Measurements from ENCODE around the gene SH3BGR. TPM values are rescaled to one million over a fixed set of nuclear protein-coding genes. Genes with fewer than 3 reads are reported as not detected.

The SH3BGR gene
- total RNA-seq, 1 donor from 2014 or later, result 58.5 TPM

DNA sequence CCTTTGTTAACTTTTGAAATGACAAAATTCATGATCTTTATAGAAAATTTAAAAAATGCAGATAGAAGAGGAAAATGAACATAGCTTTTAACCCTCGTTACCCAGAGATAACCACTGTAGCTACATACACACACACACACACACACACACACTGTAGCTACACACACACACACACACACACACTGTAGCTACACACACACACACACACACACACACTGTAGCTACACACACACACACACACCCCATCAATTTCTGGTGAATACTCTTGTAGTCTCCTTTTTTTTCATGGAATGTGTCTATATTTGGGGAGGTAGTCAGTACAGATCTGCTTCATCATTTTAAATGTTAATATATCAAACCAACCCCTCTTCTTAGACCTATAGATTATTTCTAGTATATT is 58.5 kb downstream of the SH3BGR start:
- Histone ChIP-seq H3K27me3 (ENCODE audit: control insufficient read depth in 3 of 3, insufficient read depth in 3 of 3, low read length in 3 of 3) (no peaks in the 10 kb centered on the region), H3K9ac (ENCODE audit: low read depth in 1 of 3, low read length in 3 of 3) (no peak overlapping the region), H3K4me3 (ENCODE audit: low read length in 3 of 3) (no peak overlapping the region), H3K9me3 (ENCODE audit: control insufficient read depth in 3 of 3, low read length in 3 of 3) (no peaks in the 10 kb centered on the region), H3K4me1 (ENCODE audit: control insufficient read depth in 3 of 3, insufficient read depth in 3 of 3, low read length in 3 of 3) (no peaks in the 10 kb centered on the region), H3K27ac (ENCODE audit: low read depth, low read length) (no peak overlapping the region), H3K36me3 (ENCODE audit: control insufficient read depth in 3 of 3, insufficient read depth in 3 of 3, low read length in 3 of 3) (peaks cover 0 to 7% (median 4%) of the 10 kb centered on the region in 3 donors)

DNA sequence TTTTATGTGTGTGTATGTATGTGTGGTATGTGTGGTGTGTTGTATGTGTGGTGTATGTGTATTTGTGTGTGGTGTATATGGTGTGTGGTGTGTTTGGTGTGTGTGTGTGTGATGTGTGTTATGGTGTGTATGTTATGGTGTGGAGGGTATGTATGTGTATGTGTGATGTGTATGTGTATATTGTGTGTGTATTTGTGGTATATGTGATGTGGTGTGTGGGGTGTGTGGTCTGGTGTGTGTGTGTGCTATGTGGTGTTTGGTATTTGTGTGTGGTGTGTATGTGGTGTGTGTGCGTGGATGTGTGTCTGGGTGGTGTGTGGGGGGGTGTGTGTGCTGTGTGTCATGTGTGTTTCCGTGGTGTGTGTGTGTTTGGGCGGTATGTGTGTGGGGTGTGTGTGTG is 59.3 kb downstream of the SH3BGR start:
- Histone ChIP-seq H3K9ac (ENCODE audit: low read depth in 1 of 3, low read length in 3 of 3) (no peak overlapping the region), H3K4me3 (ENCODE audit: low read length in 3 of 3) (no peak overlapping the region), H3K27me3 (ENCODE audit: control insufficient read depth in 3 of 3, insufficient read depth in 3 of 3, low read length in 3 of 3) (no peaks in the 10 kb centered on the region), H3K9me3 (ENCODE audit: control insufficient read depth in 3 of 3, low read length in 3 of 3) (no peaks in the 10 kb centered on the region), H3K4me1 (ENCODE audit: control insufficient read depth in 3 of 3, insufficient read depth in 3 of 3, low read length in 3 of 3) (no peaks in the 10 kb centered on the region), H3K36me3 (ENCODE audit: control insufficient read depth in 3 of 3, insufficient read depth in 3 of 3, low read length in 3 of 3) (peaks cover 4 to 16% (median 13%) of the 10 kb centered on the region in 3 donors), H3K27ac (ENCODE audit: low read depth, low read length) (no peak overlapping the region)

DNA sequence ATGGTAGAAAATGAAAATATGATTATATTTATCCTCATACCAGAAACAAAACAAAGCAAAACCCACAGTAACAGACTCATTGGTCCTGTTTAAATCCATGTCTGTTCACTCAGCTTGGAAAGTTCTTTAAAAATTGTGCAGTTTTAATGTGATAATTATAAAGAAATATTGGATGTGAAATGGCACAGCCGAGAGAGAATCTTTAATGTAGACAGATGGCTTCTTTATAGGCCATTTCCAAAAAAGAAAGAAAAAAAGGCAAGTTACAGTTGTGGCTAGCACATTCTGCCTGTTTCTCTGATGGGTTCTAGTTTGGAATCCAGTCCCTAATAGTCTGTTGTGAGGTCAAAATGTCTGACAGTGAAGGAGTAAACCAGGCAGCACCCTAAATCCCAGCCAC is 62.0 kb downstream of the SH3BGR start:
- Histone ChIP-seq H3K9ac (ENCODE audit: low read depth in 1 of 3, low read length in 3 of 3) (no peak overlapping the region), H3K27me3 (ENCODE audit: control insufficient read depth in 3 of 3, insufficient read depth in 3 of 3, low read length in 3 of 3) (no peaks in the 10 kb centered on the region), H3K9me3 (ENCODE audit: control insufficient read depth in 3 of 3, low read length in 3 of 3) (no peaks in the 10 kb centered on the region), H3K4me1 (ENCODE audit: control insufficient read depth in 3 of 3, insufficient read depth in 3 of 3, low read length in 3 of 3) (peaks cover 0 to 4% (median 0%) of the 10 kb centered on the region in 3 donors), H3K4me3 (ENCODE audit: low read length in 3 of 3) (no peak overlapping the region), H3K36me3 (ENCODE audit: control insufficient read depth in 3 of 3, insufficient read depth in 3 of 3, low read length in 3 of 3) (peaks cover 4 to 15% (median 14%) of the 10 kb centered on the region in 3 donors), H3K27ac (ENCODE audit: low read depth, low read length) (no peak overlapping the region)

DNA sequence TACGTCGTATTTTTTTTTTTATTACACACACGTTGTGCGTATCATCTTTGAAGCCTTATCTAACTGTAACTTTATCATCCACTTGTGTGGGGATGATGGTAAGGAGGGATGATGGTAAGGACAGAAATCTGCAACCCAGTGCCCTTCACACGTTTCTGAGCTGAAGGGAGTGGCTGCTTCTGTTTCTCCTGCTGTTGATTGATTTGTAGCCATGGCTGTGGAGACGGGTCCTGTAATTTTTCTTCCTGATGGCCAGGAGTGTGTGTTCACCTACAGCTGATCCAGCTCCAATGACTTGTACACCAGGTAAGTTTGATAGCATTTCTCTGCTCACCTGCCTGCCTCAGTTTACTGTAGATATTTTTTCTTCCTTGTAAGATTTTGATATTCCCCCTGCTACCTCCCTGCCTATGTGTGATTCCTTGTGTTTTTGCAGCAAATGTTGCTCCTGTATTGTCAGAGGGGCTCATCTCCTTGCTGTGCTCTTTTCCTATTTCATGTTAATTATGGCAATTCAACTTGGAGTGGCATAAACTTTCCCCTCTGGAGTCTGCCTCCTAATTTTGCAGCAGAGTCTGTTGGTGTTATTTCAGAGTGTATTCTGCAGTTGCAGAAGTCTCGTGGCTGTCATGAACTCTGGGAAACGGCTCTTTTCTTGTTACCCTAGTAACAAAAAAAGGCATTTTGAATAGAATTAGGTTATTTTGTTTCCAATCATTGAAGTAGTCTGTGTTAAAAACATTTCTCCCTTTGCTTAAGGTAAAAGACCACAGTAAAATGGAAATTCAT is 64.1 kb downstream of the SH3BGR start:
- Histone ChIP-seq H3K4me1 (ENCODE audit: control insufficient read depth in 3 of 3, insufficient read depth in 3 of 3, low read length in 3 of 3) (peaks cover 8 to 9% (median 8%) of the 10 kb centered on the region in 3 donors), H3K4me3 (ENCODE audit: low read length in 3 of 3) (no peak overlapping the region), H3K36me3 (ENCODE audit: control insufficient read depth in 3 of 3, insufficient read depth in 3 of 3, low read length in 3 of 3) (peaks cover 4 to 12% (median 11%) of the 10 kb centered on the region in 3 donors), H3K27ac (ENCODE audit: low read depth, low read length) (no peak overlapping the region), H3K27me3 (ENCODE audit: control insufficient read depth in 3 of 3, insufficient read depth in 3 of 3, low read length in 3 of 3) (no peaks in the 10 kb centered on the region), H3K9me3 (ENCODE audit: control insufficient read depth in 3 of 3, low read length in 3 of 3) (no peaks in the 10 kb centered on the region), H3K9ac (ENCODE audit: low read depth in 1 of 3, low read length in 3 of 3) (no peak overlapping the region)

DNA sequence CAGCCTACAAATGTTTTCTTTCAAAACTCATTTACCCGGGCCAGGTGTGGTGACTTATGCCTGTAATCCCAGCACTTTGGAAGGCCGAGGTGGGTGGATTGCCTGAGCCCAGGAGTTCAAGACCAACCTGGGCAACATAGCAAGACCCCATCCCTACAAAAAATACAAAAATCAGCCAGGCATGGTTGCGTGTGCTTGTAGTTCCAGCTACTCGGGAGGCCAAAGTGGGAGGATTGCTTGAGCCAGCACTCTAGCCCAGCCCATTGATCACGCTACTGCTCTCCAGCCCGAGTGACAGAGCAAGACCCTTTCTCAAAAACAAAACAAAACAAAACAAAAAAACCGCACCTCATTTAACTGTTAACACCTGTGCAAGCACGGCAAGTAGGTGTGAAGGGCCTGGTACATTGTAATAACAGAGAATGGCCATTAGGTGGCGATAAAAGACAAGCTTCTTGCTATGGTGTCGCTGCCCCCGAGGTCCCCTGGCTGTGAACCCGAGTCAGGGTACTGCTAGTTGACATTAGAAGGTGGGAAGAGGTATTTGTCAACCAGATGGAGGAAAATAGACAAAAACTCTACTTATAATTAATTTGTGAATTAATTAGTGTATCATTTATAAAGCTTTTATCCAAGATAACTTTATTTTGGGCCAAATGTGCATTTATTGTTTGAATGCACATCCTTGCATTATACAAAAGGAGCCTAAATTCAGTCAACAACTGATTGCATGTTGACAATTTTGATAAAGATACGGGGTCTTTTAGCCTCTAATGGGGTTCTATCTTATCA is 66.5 kb downstream of the SH3BGR start:
- peaks cover 12 to 15% (median 12%) of the 10 kb centered on the region in 3 donors for H3K4me1 ChIP-seq (ENCODE audit: control insufficient read depth in 3 of 3, insufficient read depth in 3 of 3, low read length in 3 of 3)

DNA sequence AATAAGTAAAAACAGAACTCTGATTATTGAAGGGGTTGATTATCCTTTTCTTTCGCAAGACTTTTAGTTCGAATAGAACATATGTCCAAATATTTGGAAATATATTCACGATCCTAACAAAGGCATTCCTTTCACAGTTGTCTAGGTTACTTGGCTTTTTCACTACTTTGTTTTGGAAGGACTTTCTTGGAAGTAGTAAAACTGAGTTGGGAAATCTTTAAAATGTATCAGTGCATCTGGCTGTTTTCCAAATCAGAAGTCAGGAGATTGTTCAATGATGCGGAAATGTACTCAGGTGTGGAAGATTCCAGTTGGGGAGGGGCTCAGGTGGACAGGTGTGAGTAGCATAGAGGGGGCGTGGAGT is 67.1 kb downstream of the SH3BGR start:
- H3K27ac ChIP-seq (ENCODE audit: low read depth, low read length), result no peak overlapping the region

More for the DNA sequence above, 66.5 kb downstream of the SH3BGR start:
- Histone ChIP-seq H3K9me3 (ENCODE audit: control insufficient read depth in 3 of 3, low read length in 3 of 3) (no peaks in the 10 kb centered on the region), H3K4me3 (ENCODE audit: low read length in 3 of 3) (no peak overlapping the region), H3K9ac (ENCODE audit: low read depth in 1 of 3, low read length in 3 of 3) (peak overlapping the region in 1 of 3 donors; percentile 16), H3K27me3 (ENCODE audit: control insufficient read depth in 3 of 3, insufficient read depth in 3 of 3, low read length in 3 of 3) (no peaks in the 10 kb centered on the region), H3K27ac (ENCODE audit: low read depth, low read length) (no peak overlapping the region), H3K36me3 (ENCODE audit: control insufficient read depth in 3 of 3, insufficient read depth in 3 of 3, low read length in 3 of 3) (peaks cover 4 to 11% (median 8%) of the 10 kb centered on the region in 3 donors)

DNA sequence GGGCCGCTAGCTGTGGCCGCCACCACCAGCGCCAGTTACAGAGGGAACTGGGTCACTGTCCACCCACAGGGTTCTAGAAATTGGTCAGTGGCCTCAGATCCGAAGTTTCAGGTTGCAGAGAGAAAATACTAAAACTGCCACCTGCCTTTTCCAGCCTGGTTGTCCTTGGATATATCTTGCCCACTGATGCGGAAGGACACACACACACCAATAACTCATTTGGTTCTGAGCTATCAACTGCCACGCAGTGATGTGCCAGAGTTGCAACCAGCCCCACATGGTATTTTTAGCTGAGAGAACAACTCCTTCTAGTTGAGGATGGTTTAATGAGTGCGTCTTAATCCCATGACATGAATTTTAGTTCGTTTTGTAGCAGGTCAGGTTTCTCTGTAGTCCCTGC is 68.1 kb downstream of the SH3BGR start:
- Histone ChIP-seq H3K4me1 (ENCODE audit: control insufficient read depth in 3 of 3, insufficient read depth in 3 of 3, low read length in 3 of 3) (peaks cover 20 to 25% (median 23%) of the 10 kb centered on the region in 3 donors), H3K9ac (ENCODE audit: low read depth in 1 of 3, low read length in 3 of 3) (no peak overlapping the region), H3K4me3 (ENCODE audit: low read length in 3 of 3) (no peak overlapping the region), H3K27me3 (ENCODE audit: control insufficient read depth in 3 of 3, insufficient read depth in 3 of 3, low read length in 3 of 3) (no peaks in the 10 kb centered on the region), H3K36me3 (ENCODE audit: control insufficient read depth in 3 of 3, insufficient read depth in 3 of 3, low read length in 3 of 3) (peaks cover 4 to 11% (median 8%) of the 10 kb centered on the region in 3 donors), H3K9me3 (ENCODE audit: control insufficient read depth in 3 of 3, low read length in 3 of 3) (no peaks in the 10 kb centered on the region), H3K27ac (ENCODE audit: low read depth, low read length) (no peak overlapping the region)

More for the DNA sequence above, 67.1 kb downstream of the SH3BGR start:
- no peaks in the 10 kb centered on the region for H3K27me3 ChIP-seq (ENCODE audit: control insufficient read depth in 3 of 3, insufficient read depth in 3 of 3, low read length in 3 of 3)
- H3K4me1 ChIP-seq (ENCODE audit: control insufficient read depth in 3 of 3, insufficient read depth in 3 of 3, low read length in 3 of 3), result peaks cover 14 to 21% (median 18%) of the 10 kb centered on the region in 3 donors
- peak overlapping the region in 1 of 3 donors; percentile 16 for H3K9ac ChIP-seq (ENCODE audit: low read depth in 1 of 3, low read length in 3 of 3)
- H3K4me3 ChIP-seq (ENCODE audit: low read length in 3 of 3), result no peak overlapping the region
- no peaks in the 10 kb centered on the region for H3K9me3 ChIP-seq (ENCODE audit: control insufficient read depth in 3 of 3, low read length in 3 of 3)
- H3K36me3 ChIP-seq (ENCODE audit: control insufficient read depth in 3 of 3, insufficient read depth in 3 of 3, low read length in 3 of 3), result peaks cover 4 to 11% (median 8%) of the 10 kb centered on the region in 3 donors

DNA sequence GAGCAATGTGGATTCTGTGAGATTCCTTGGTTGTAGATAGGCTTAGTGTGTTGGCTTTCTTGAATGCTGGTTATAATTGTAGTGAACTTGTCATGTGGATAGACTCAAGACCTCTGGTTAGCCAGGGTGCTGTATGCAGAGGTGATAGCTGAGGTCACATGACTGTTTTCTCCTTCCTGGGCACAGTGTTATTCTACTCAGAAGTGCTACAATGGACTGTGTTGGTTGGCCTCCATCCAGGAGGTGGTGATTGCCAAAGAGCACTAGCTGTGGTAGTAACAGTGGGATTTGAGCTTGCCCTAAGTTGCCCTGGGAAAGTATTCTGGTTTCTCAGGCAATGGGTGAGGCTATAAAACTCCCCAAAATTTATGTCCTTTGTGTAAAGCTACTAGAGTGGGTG is 71.6 kb downstream of the SH3BGR start:
- Histone ChIP-seq H3K36me3 (ENCODE audit: control insufficient read depth in 3 of 3, insufficient read depth in 3 of 3, low read length in 3 of 3) (no peaks in the 10 kb centered on the region), H3K9ac (ENCODE audit: low read depth in 1 of 3, low read length in 3 of 3) (no peak overlapping the region), H3K4me1 (ENCODE audit: control insufficient read depth in 3 of 3, insufficient read depth in 3 of 3, low read length in 3 of 3) (peaks cover 24 to 31% (median 29%) of the 10 kb centered on the region in 3 donors), H3K4me3 (ENCODE audit: low read length in 3 of 3) (no peak overlapping the region), H3K27ac (ENCODE audit: low read depth, low read length) (no peak overlapping the region), H3K27me3 (ENCODE audit: control insufficient read depth in 3 of 3, insufficient read depth in 3 of 3, low read length in 3 of 3) (no peaks in the 10 kb centered on the region), H3K9me3 (ENCODE audit: control insufficient read depth in 3 of 3, low read length in 3 of 3) (no peaks in the 10 kb centered on the region)

DNA sequence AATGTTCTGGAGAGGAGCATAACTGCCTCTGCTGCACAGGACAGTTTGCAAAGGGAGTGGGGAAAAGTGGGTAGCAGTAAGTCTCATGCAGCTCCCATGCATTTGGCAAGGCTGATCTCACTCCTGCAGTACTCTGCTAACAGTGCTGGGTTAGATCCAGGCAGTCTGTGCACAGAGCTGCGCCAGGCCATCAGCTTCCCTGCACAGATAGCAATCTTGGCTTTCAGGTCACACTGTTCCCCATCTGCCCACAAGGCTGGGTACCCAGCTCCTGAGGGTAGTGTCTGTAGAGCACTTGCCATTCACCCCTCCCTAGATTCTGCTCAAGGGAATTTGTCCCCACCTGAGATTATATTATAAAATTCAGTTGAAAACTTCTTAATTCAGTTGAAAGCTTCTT is 72.1 kb downstream of the SH3BGR start:
- Histone ChIP-seq H3K9me3 (ENCODE audit: control insufficient read depth in 3 of 3, low read length in 3 of 3) (no peaks in the 10 kb centered on the region), H3K27me3 (ENCODE audit: control insufficient read depth in 3 of 3, insufficient read depth in 3 of 3, low read length in 3 of 3) (no peaks in the 10 kb centered on the region), H3K4me3 (ENCODE audit: low read length in 3 of 3) (no peak overlapping the region), H3K27ac (ENCODE audit: low read depth, low read length) (no peak overlapping the region), H3K4me1 (ENCODE audit: control insufficient read depth in 3 of 3, insufficient read depth in 3 of 3, low read length in 3 of 3) (peaks cover 24 to 29% (median 28%) of the 10 kb centered on the region in 3 donors), H3K9ac (ENCODE audit: low read depth in 1 of 3, low read length in 3 of 3) (no peak overlapping the region), H3K36me3 (ENCODE audit: control insufficient read depth in 3 of 3, insufficient read depth in 3 of 3, low read length in 3 of 3) (no peaks in the 10 kb centered on the region)

DNA sequence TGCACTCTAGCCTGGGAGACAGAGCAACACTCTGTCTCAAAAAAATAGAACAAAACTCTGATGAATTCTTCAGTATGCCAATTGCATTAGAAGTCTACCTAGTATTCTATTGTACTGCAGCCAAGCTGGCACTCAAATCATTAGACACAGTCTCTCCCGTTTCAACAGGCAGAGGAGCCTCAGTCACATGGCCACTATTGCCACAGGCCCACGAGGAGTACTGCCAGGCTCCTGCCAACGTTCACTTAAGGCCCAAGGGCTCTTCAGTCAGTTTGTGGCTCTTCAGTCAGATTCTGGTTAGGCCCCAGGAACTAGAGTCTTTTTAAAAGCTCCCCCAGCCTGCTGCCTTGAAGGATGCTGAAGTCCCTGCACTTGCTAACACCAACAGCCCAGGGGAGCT is 73.4 kb downstream of the SH3BGR start:
- Histone ChIP-seq H3K9me3 (ENCODE audit: control insufficient read depth in 3 of 3, low read length in 3 of 3) (no peaks in the 10 kb centered on the region), H3K27me3 (ENCODE audit: control insufficient read depth in 3 of 3, insufficient read depth in 3 of 3, low read length in 3 of 3) (no peaks in the 10 kb centered on the region), H3K9ac (ENCODE audit: low read depth in 1 of 3, low read length in 3 of 3) (no peak overlapping the region), H3K4me1 (ENCODE audit: control insufficient read depth in 3 of 3, insufficient read depth in 3 of 3, low read length in 3 of 3) (peaks cover 17 to 22% (median 21%) of the 10 kb centered on the region in 3 donors), H3K27ac (ENCODE audit: low read depth, low read length) (no peak overlapping the region), H3K4me3 (ENCODE audit: low read length in 3 of 3) (no peak overlapping the region), H3K36me3 (ENCODE audit: control insufficient read depth in 3 of 3, insufficient read depth in 3 of 3, low read length in 3 of 3) (no peaks in the 10 kb centered on the region)

Data from skeletal muscle tissue (tissue), 4 donors.